Hematopoietic multipotent progenitor cell treated with erythropoietin and hydrocortisone succinate and interleukin-3 and kit ligand, for 4 days (in vitro differentiated cells): ENCODE results near the gene ZC3H12C.
"Not testable (repeated sequence)": the region's sequence is repeated elsewhere in the genome, so short reads cannot be mapped to it uniquely, and the experiment has no call there.

Source experiments
- DNase-seq: peaks from one replicate; pipeline ENCODE4 v3.0.0-alpha.2; 2015

ZC3H12C gene

DNA sequence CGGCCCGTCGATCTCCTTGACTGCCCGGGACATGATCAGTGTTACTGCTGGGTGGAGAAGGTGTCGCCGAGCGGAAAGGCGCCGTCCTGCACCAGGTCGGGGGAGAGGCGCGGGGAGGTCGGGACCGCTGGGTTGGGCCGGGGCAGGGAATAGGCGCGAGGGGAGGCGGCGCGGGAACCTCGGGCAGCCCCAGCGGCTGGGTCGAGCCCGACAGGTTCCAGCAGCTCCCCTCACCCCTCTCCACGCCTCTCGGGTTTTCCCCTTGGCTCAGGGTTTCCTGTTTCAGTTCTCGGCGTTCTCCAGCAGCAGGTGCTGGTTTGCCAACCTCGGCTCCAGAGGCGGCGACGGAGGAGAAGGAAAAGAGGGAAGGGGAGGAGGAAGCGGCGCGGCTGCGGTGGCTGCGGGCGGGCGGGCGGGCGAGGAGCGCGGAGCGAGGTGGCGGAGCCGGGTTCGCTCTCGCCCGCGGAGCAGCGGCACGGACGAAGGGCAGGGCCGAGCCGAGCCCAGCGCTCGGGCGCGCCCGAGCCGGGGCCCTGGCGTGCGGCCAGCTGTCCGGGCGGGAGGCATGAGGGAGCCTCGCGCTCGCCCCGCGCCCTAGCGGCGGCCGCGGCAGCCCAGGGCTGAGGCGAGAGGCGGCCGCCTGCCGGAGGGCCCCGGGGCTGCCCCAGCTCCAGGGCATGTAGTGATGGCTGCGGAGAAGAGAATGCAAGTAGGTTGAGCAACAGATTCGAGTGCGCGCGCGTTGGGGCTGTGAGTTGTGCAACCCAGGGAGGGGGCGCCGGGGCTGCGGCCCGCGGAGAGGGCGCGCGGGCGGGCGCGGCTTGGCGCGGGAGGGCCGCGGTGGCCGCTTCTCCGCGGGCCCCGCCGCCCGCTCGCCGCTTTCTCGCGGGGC lies at the start of gene ZC3H12C:
TSS of gene ZC3H12C (plus strand) at position 878 of the 892 bp plus-strand sequence. CDS start 20 bp downstream, outside the sequence.
- peak; percentile 90 for DNase-seq

DNA sequence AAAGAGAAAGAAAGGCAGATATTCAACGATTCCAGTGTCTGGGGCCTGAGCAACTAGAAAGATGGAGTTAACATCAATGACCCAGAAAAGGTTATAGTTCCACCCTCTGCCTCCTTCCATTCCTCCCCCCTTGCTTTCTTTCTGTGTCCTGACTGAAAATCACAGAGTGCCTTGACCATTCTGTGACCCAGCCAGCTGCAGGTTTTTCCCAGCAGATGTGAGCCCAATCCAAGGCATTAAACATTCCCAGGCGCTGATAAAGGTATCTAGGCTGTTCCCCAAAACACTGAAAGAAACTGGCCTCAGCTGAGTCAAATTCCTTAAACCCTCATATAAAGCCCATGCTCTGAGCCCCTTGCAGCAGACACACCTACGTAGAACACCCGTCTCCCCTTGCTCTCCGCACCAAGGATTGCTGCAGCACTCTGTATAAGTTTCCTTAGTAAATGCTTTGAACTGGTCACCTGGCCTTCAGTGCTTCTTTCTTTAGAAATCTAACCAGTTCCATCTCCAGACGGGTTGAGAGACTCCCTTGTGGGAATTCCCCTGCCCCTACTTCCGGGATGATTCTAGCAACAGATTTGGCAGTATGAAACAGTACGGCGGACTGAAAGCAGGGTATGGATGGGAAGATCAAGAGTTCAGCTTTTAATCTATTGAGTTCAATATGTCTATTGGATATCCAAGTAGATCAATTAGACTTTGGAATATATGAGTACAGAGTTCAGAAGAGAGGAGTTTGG lies 48.8 kb upstream of the ZC3H12C start:
- no peak for DNase-seq

GRCh38 chr11:110046775-110047380 lies 46.3 kb upstream of the ZC3H12C start:
- no peak for DNase-seq

- no peak for DNase-seq
Observed at GRCh38 chr11:110049501-110050200, 43.5 kb upstream of the ZC3H12C start.

DNA sequence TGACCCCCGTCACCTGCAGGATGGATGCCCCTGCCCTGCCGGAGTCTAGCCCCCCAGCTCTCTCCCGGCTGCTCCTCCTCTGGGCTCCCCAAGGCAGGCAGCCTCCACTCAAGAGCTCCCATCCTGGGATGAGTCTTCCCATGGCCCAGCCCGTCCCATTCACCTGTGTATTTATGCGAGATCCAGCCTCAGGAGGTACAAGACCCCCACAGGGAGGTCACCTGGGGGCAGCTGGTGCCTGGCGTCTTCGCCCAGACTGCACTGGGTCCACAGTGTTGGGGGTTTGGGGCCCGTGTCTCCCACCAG lies 43.0 kb upstream of the ZC3H12C start:
- no peak for DNase-seq

DNA sequence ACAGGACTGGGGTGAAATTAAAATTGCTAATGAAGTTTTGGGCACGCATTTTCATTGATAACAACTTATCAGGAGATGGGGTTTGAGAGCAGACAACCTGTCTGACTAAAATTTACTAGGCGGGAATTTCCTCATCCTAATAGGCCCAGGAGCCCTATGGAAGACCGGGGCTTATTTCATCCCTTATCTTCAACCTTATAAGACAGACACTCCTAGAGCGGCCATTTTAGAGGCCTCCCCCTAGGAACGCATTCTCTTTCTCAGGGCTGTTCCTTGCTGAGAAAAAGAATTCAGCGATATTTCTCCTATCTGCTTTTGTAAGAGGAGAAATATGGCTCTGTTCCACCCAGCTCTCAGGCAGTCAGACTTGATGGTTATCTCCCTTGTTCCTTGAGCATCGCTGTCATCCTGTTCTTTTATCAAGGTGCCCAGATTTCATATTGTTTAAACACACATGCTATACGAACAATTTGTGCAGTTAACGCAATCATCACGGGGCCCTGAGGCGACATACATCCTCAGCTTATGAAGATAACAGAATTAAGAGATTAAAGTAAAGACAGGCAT lies 39.3 kb upstream of the ZC3H12C start:
- no peak for DNase-seq

GRCh38 chr11:110056956-110057355 lies 36.2 kb upstream of the ZC3H12C start:
- DNase-seq, result no peak

GRCh38 chr11:110059706-110060463 lies 33.3 kb upstream of the ZC3H12C start:
- DNase-seq, result no peak

- no peak for DNase-seq
Observed at GRCh38 chr11:110061296-110061695, 31.9 kb upstream of the ZC3H12C start.

DNA sequence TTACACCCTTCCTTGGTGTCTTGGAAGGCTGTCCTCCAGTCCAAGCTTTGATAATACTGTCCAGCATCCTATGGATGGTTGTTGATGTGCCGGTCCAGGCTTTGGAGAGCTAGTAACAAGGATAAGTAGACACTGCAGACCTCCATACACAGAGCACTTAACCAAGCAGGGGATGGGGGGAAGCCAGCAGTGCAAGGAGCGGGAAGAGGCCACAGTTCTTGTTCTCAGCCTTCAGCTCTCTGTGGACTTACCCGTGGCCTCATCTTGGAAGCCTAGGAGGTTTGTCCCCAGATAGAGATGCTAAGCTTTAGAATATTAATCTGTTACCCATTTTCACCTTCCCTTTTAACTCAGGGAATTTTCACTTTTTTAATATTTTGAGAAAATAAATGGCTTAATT lies 30.9 kb upstream of the ZC3H12C start:
- DNase-seq, result no peak

DNA sequence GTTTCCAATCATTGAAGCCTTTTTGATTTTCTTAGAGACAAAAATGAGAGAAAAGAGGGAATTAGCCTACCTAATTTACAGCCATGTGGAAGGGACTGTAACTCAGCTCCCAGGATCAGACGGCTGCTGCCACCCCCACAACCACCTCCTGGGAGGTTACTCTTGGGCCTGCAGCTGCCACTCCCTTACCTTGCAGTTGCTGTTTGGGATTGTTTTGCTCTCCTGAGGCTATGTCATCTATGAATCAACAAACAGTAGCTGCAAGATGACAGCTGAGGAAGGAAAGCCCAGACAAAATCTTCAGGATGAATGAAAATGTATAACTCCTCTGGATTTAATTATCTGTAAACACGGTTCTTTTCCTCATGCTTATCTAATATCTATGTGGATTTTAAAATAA lies 28.0 kb upstream of the ZC3H12C start:
- DNase-seq, result no peak

DNA sequence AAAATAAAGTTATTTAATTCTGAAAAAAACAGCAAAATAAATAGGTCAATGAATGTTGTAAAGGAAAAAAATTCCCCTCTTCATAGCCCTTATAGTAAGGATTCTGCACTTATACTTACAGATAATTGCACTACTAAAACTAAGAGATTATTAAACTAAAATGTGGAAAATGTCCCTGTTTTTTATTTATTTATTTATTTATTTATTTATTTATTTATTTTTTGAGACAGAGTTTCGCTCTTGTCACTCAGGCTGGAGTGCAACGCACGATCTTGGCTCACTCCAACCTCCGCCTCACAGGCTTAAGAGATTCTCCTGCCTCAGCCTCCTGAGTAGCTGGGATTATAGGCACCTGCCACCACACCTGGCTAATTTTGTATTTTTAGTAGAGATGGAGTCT lies 25.2 kb upstream of the ZC3H12C start:
- not testable (repeated sequence) for DNase-seq

GRCh38 chr11:110069158-110069737 lies 23.9 kb upstream of the ZC3H12C start:
- peak; percentile 90 for DNase-seq

GRCh38 chr11:110070176-110070575 lies 23.0 kb upstream of the ZC3H12C start:
- peak; percentile 12 for DNase-seq

DNA sequence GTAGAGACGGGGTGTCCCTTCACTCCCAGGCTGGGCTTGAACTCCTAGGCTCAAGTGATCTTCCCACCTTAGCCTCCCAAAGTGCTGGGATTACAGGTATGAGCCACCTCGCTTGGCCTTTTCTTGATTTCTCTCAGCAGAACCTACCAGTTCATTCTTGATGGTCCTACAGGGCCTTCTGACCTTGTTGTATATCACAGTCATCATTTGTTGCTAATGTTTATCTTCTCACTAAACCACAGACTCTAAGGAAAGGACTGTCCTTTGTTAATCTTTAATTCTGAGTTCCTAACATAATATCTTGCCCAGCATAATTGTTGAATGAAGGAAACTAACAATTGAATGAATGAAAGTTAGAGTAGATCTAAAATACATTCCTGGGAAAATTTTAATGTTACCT lies 22.0 kb upstream of the ZC3H12C start:
- DNase-seq, result no peak

- DNase-seq, result no peak
Observed at GRCh38 chr11:110072930-110073329, 20.3 kb upstream of the ZC3H12C start.

- no peak for DNase-seq
Observed at GRCh38 chr11:110074499-110074898, 18.7 kb upstream of the ZC3H12C start.

DNA sequence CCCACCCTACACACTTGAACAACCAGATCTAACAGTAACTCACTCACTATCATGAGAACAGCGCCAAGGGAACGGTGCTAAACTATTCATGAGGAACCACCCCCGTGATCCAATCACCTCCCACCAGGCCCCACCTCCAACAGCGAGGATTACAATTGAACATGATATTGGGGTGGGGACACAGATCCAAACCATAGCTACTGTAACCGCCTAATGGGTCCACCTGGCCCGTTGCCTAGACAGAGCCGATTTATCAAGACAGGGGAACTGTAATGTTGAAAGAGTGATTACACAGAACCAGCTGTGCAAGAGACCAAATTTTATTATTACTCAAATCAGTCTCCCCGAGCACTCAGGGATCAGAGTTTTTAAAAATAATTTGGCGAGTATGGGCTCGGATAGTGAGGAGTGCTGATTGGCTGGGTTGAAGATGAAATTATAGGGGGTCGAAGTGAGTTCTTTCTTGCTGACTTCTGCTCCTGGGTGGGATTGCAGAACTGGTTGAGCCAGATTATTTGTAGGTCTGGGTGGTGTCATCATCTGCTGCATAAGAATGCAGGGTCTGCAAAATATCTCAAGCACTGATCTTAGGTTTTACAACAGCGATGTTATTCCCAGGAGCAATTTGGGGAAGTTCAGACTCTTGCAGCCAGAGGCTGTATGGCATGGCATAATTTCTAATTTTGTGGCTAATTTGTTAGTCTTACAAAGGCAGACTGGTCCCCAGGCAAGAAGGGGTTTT lies 17.9 kb upstream of the ZC3H12C start:
- DNase-seq, result no peak

DNA sequence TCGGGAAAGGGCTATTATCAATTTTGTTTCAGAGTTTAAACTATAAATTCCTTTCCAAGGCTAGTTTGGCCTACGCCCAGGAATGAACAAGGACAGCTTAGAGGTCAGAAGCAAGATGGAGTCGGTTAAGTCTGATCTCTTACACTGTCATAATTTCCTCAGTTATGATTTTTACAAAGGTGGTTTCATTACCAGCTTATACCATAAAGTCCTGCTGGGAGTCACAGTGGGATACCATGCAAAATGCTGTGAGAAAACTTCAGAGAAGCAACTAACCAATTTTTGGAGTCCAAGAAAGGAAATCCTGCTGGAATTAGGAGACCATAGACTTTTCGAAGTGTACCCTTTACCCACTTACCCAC lies 17.4 kb upstream of the ZC3H12C start:
- DNase-seq, result no peak

GRCh38 chr11:110076371-110076965 lies 16.7 kb upstream of the ZC3H12C start:
- peak; percentile 67 for DNase-seq

GRCh38 chr11:110077346-110077745 lies 15.8 kb upstream of the ZC3H12C start:
- DNase-seq, result no peak
